Activated CD8-positive, alpha-beta memory T cell treated with anti-CD3 and anti-CD28 coated beads, Interleukin-2, amount 50 U/mL, for 48 hours (primary cell): Measurements from ENCODE around the gene HIBADH.
"Not testable (repeated sequence)": the region's sequence is repeated elsewhere in the genome, so short reads cannot be mapped to it uniquely, and the experiment has no call there.

ENCODE experiments used
- DNase-seq: peaks from one replicate; pipeline ENCODE4 v3.0.0-alpha.2; 2020

Gene HIBADH

GRCh38 chr7:27678617-27679260 lies 16.1 kb upstream of the HIBADH start:
- DNase-seq: no peak

GRCh38 chr7:27677912-27678612 lies 15.4 kb upstream of the HIBADH start:
- DNase-seq: no peak

GRCh38 chr7:27674126-27674525 lies 11.4 kb upstream of the HIBADH start:
- DNase-seq: not testable (repeated sequence)

- no peak for DNase-seq
These were observed 9.0 kb upstream of the HIBADH start for GRCh38 chr7:27671675-27672074.

- DNase-seq: no peak
These were observed 8.0 kb upstream of the HIBADH start for GRCh38 chr7:27670676-27671075.

GRCh38 chr7:27670177-27670576 lies 7.5 kb upstream of the HIBADH start:
- no peak for DNase-seq

GRCh38 chr7:27665531-27665930 lies 2.8 kb upstream of the HIBADH start:
- DNase-seq: no peak

GRCh38 chr7:27663989-27664331 lies 1.3 kb upstream of the HIBADH start:
- no peak for DNase-seq

- DNase-seq: peak; percentile 69
These were observed 733 bp downstream of the HIBADH start for GRCh38 chr7:27661811-27662489.

- DNase-seq: no peak
These were observed 6.0 kb downstream of the HIBADH start for GRCh38 chr7:27656724-27657123.

- DNase-seq: no peak
These were observed 7.5 kb downstream of the HIBADH start for GRCh38 chr7:27655184-27655583.

GRCh38 chr7:27652518-27652917 lies 10.2 kb downstream of the HIBADH start:
- DNase-seq: no peak

GRCh38 chr7:27651702-27652101 lies 11.0 kb downstream of the HIBADH start:
- no peak for DNase-seq

GRCh38 chr7:27650283-27650682 lies 12.4 kb downstream of the HIBADH start:
- DNase-seq: no peak

GRCh38 chr7:27647489-27647888 lies 15.2 kb downstream of the HIBADH start:
- DNase-seq: no peak

GRCh38 chr7:27647046-27647445 lies 15.6 kb downstream of the HIBADH start:
- DNase-seq: no peak

- no peak for DNase-seq
These were observed 20.4 kb downstream of the HIBADH start for GRCh38 chr7:27642271-27642670.

GRCh38 chr7:27641581-27642230 lies 21.0 kb downstream of the HIBADH start:
- no peak for DNase-seq

- DNase-seq: no peak
These were observed 21.7 kb downstream of the HIBADH start for GRCh38 chr7:27640884-27641574.

- no peak for DNase-seq
These were observed 22.8 kb downstream of the HIBADH start for GRCh38 chr7:27639851-27640250.

GRCh38 chr7:27639048-27639447 lies 23.6 kb downstream of the HIBADH start:
- not testable (repeated sequence) for DNase-seq

GRCh38 chr7:27636326-27637006 lies 26.2 kb downstream of the HIBADH start:
- no peak for DNase-seq

- no peak for DNase-seq
These were observed 27.0 kb downstream of the HIBADH start for GRCh38 chr7:27635728-27636127.
